CD4-positive, alpha-beta T cell (primary cell): ENCODE measurements around the gene SLC30A2. TPM values are rescaled to one million over a fixed set of nuclear protein-coding genes. Genes with fewer than 3 reads are reported as not detected.

ENCODE experiments used
- ATAC-seq: fragments of 200-7000 bp; cut with Tn5 transposase; one replicate; pipeline ENCODE4 v1.10.0; 2022; ENCODE audit warnings: mild to moderate bottlenecking; ENCODE audit not compliant: poor library complexity
- CTCF ChIA-PET: fragments of 350-600 bp; sonication (Branson Sonifier 250); formaldehyde crosslinking; loops from one replicate; lab custom pipeline; 2021; ENCODE audit warnings: antibody characterized with exemption, inconsistent platforms; lab: Charles Lee
- POLR2A ChIA-PET: fragments of 350-600 bp; sonication (Branson Sonifier 250); formaldehyde crosslinking; loops from one replicate; lab custom pipeline; 2021; ENCODE audit warnings: antibody characterized with exemption, inconsistent platforms; lab: Charles Lee
- DNase-seq, 14 experiments: peaks; one replicate each; pipeline ENCODE4 v3.0.0-alpha.2; 2013 to 2020; ENCODE audit warnings: mixed read lengths in 2 of 14
- H3K27ac ChIP-seq, 2 donors: one replicate each; pipeline versions ENCODE4 v1.5.1 to v1.7.0; 2013; ENCODE audit warnings: low read length in 2 of 2, low read depth in 1 of 2, mild to moderate bottlenecking in 1 of 2
- H3K27me3 ChIP-seq, 2 experiments: 1 replicate in 1 of 2; 2 replicates in 1 of 2; pipeline versions ENCODE4 v1.6.1 to v1.7.0; 2013; ENCODE audit warnings: low read length in 2 of 2, control low read depth in 1 of 2, mild to moderate bottlenecking in 1 of 2, moderate library complexity in 1 of 2; ENCODE audit not compliant: insufficient read depth in 2 of 2, control insufficient read depth in 1 of 2
- H3K36me3 ChIP-seq: one replicate; pipeline ENCODE4 v1.6.1; 2013; ENCODE audit warnings: low read length, control low read depth; ENCODE audit not compliant: insufficient read depth
- H3K4me1 ChIP-seq: one replicate; pipeline ENCODE4 v1.6.1; 2013; ENCODE audit warnings: low read length, control low read depth; ENCODE audit not compliant: insufficient read depth
- H3K4me3 ChIP-seq: one replicate; pipeline ENCODE4 v1.5.1; 2013; ENCODE audit warnings: mild to moderate bottlenecking, low read length, moderate library complexity
- H3K9me3 ChIP-seq, 2 experiments: 1 replicate in 1 of 2; 2 replicates in 1 of 2; pipeline versions ENCODE4 v1.6.1 to v1.7.0; 2013; ENCODE audit warnings: low read length in 2 of 2, mild to moderate bottlenecking in 2 of 2, control low read depth in 1 of 2, moderate library complexity in 1 of 2; ENCODE audit not compliant: control insufficient read depth in 1 of 2, insufficient read depth in 1 of 2
- H3K27ac Mint-ChIP-seq: one replicate; pipeline ENCODE4 v1.8.0; 2020; ENCODE audit warnings: mixed read lengths
- H3K27me3 Mint-ChIP-seq: one replicate; pipeline ENCODE4 v1.8.0; 2021; ENCODE audit warnings: mixed read lengths
- H3K36me3 Mint-ChIP-seq: one replicate; pipeline ENCODE4 v1.8.0; 2021; ENCODE audit warnings: low read depth, mixed read lengths
- H3K4me1 Mint-ChIP-seq: one replicate; pipeline ENCODE4 v1.8.0; 2021; ENCODE audit warnings: low read depth, mixed read lengths
- H3K4me3 Mint-ChIP-seq: one replicate; pipeline ENCODE4 v1.8.0; 2020; ENCODE audit warnings: mild to moderate bottlenecking, mixed read lengths
- H3K9me3 Mint-ChIP-seq: one replicate; pipeline ENCODE4 v1.8.0; 2020; ENCODE audit warnings: mixed read lengths
- intact Hi-C, 2 experiments: fragments of 100-400 bp; cut with DNase I in 1 of 2; cut with micrococcal nuclease in 1 of 2; formaldehyde crosslinking; loops; one replicate each; pipeline versions ENCODE4 v1.15.1 to v1.9.0; 2023 to 2025; cut with DNase I, micrococcal nuclease
- total RNA-seq, 174 experiments: library from RNA in 2 of 174; stranded (reverse) in 2 of 174; gene quantifications; one replicate each; pipeline ENCODE4 v1.2.3 and lab custom pipeline; 2021 to 2026
- TF ChIP-seq, protein P1 (sequence below): fragments of 200-600 bp; IDR thresholded peaks from one replicate; pipeline ENCODE4 v1.8.0; 2022; ENCODE audit warnings: antibody characterized with exemption, mild to moderate bottlenecking

The SLC30A2 gene
- total RNA-seq, 2 experiments from 2014 or later = not detected

DNA sequence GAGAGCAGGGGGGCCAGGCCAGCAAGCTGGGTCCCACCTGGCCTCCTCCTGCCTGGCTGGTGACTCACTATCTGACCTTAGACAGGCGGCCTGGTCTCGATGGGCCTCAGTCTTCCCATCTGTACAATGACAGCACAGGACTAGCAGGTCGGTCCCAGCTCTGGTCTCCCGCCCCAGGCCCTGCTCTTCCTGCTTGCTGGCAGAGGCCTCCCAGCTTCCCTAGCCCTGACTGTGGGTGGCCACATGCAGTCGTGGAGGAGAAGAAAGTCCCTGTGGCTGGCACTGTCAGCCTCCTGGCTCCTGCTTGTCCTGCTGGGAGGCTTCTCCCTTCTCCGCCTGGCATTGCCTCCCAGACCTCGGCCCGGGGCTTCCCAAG lies 23.5 kb downstream of the SLC30A2 start:
- ChIA-PET CTCF (no interaction called here), POLR2A (no interaction called here)
- Histone ChIP-seq H3K9me3 (no peaks in the 10 kb centered on the region), H3K4me3 (no peak overlapping the region), H3K4me1 (no peaks in the 10 kb centered on the region), H3K27me3 (no peaks in the 10 kb centered on the region), H3K36me3 (no peaks in the 10 kb centered on the region), H3K27ac (no peak overlapping the region)
- intact Hi-C loops = no loop called here
- Mint-ChIP-seq H3K4me3 (no peak overlapping the region), H3K4me1 (peaks cover 4% of the 10 kb centered on the region), H3K9me3 (no peaks in the 10 kb centered on the region), H3K27ac (no peak overlapping the region), H3K36me3 (no peaks in the 10 kb centered on the region), H3K27me3 (no peaks in the 10 kb centered on the region)
- TF ChIP-seq, protein P1, sequence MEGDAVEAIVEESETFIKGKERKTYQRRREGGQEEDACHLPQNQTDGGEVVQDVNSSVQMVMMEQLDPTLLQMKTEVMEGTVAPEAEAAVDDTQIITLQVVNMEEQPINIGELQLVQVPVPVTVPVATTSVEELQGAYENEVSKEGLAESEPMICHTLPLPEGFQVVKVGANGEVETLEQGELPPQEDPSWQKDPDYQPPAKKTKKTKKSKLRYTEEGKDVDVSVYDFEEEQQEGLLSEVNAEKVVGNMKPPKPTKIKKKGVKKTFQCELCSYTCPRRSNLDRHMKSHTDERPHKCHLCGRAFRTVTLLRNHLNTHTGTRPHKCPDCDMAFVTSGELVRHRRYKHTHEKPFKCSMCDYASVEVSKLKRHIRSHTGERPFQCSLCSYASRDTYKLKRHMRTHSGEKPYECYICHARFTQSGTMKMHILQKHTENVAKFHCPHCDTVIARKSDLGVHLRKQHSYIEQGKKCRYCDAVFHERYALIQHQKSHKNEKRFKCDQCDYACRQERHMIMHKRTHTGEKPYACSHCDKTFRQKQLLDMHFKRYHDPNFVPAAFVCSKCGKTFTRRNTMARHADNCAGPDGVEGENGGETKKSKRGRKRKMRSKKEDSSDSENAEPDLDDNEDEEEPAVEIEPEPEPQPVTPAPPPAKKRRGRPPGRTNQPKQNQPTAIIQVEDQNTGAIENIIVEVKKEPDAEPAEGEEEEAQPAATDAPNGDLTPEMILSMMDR = no peak
- ATAC-seq = no peak
- DNase-seq = no peak

DNA sequence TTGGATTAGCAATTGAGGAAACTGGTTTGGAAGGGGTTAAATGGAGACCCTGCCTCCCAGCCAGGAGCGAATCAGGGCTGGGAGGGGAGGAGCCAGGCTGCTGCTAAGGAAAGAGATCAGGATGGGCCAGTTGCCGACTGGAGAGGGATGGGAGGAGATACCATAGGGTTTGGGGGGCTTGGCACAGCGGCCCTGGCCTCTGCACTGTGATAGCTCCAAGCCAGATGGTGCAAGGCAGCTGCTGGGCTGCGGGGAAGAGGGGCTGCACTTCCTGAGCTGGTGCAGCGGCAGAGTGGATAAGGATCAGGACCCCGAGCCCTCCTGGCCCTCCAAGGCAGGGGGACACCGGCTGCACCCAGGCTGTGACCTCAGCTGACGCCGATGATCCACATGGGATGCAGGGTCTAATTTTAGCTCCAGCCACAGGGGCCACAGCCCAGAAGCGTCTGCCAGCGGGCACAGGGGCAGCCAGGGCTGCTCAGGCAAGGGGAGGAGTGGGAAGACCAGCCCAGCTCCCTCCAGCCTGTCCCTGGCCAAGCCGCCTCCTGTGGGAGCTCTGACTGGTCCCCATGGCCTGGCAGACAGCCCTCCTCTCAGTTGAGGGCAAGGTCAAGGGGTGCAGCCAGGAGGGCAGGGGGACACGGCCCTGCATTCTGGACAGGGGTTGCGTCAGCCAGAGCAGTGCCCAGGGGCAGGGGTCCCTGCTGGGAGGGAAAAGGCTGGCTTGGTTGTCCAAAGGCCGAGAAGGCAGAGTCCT lies 24.1 kb downstream of the SLC30A2 start, which contains the start of gene EXTL1:
Gene EXTL1 (plus strand): TSS at position 129 of the 757 bp plus-strand sequence. CDS start 872 bp downstream, outside the sequence.
- H3K4me1 ChIP-seq = no peaks in the 10 kb centered on the region
- H3K27ac ChIP-seq = no peak within 1 kb of the TSS
- ATAC-seq = no peak
- no peak within 1 kb of the TSS for H3K4me3 ChIP-seq
- H3K27ac Mint-ChIP-seq = no peak within 1 kb of the TSS
- no peaks in the 10 kb centered on the region for H3K27me3 ChIP-seq
- no peak for DNase-seq
- intact Hi-C loops = no loop called here
- H3K4me1 Mint-ChIP-seq = peaks cover 10% of the 10 kb centered on the region
- no peak within 1 kb of the TSS for H3K4me3 Mint-ChIP-seq
- no peaks in the 10 kb centered on the region for H3K9me3 Mint-ChIP-seq
- no peaks in the 10 kb centered on the region for H3K9me3 ChIP-seq
- no peaks in the 10 kb centered on the region for H3K36me3 ChIP-seq
- CTCF ChIA-PET = no interaction called here
- H3K36me3 Mint-ChIP-seq = no peaks in the 10 kb centered on the region
- TF ChIP-seq, protein P1 = no peak
- POLR2A ChIA-PET = no interaction called here
- no peaks in the 10 kb centered on the region for H3K27me3 Mint-ChIP-seq

DNA sequence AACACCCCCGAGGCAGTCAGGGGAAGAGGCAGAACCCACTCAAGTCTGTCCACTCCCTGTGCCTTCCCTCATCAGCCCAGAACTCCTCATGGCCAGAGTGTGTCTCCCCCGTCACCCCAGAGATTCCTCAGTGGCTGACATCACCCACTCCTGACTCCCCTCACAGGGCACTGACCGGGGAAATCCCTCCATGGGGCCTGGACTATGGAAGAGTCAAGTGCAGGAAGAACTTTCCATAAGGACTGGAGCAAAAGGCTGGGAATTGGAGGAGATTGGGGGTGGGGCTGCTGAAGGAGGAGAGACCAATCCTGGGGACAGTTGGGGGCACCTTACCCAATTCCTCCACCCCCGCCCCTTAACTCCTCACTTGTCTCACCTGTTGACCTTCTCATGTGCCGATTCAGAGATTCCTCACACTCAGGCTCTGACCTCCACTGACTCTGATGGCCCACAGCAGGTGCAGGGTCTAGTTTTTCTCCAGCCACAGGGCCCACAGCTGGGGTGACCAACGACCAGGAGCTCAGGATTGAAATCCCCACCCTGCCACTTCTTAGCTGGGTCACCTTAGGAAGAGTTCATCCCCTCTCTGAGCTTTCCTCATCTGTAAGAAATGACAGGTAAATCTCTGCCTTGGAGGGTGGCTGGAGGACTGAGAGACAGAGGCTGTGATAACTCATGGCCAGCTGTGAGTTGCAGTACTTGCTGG lies 24.8 kb downstream of the SLC30A2 start:
- H3K4me1 Mint-ChIP-seq = peaks cover 15% of the 10 kb centered on the region
- no peaks in the 10 kb centered on the region for H3K27me3 Mint-ChIP-seq
- Histone ChIP-seq H3K4me3 (no peak overlapping the region), H3K36me3 (no peaks in the 10 kb centered on the region), H3K27me3 (no peaks in the 10 kb centered on the region), H3K4me1 (no peaks in the 10 kb centered on the region), H3K9me3 (no peaks in the 10 kb centered on the region), H3K27ac (no peak overlapping the region)
- no peak for ATAC-seq
- intact Hi-C loops = no loop called here
- CTCF ChIA-PET = no interaction called here
- no peaks in the 10 kb centered on the region for H3K36me3 Mint-ChIP-seq
- DNase-seq = no peak
- H3K27ac Mint-ChIP-seq = no peak overlapping the region
- H3K4me3 Mint-ChIP-seq = no peak overlapping the region
- POLR2A ChIA-PET = no interaction called here
- no peaks in the 10 kb centered on the region for H3K9me3 Mint-ChIP-seq
- TF ChIP-seq, protein P1 = no peak
